ENCODE results near the gene DESI2.

- TF ChIP-seq RAD21 (IDR thresholded peaks at IDR 0.05; ENCODE audit: low read depth) (no peak), MAX (IDR thresholded peaks at IDR 0.05) (no peak), CEBPB (IDR thresholded peaks at IDR 0.05) (no peak), REST (IDR thresholded peaks at IDR 0.05; ENCODE audit: low read depth) (no peak)
These were observed 52.6 kb downstream of the DESI2 start for GRCh38 chr1:244705261-244706234.

All from Ishikawa (cell line).